Lung microvascular endothelial cell (primary cell): ENCODE results near the gene STXBP4. TPM values are rescaled to one million over a fixed set of nuclear protein-coding genes. Genes with fewer than 3 reads are reported as not detected.
A peak's percentile ranks its signal among the peaks of the same experiment; 100 is the strongest.

Experiments
- DNase-seq, 2 donors: peaks; one replicate each; pipeline versions ENCODE4 v3.0.0 to v3.0.0-alpha.2; 2010; ENCODE audit warnings: low read depth in 2 of 2
- total RNA-seq: library from RNA; depleted of rRNA; stranded (reverse); fragments of >200 nt; gene quantifications from 2 replicates; pipeline ENCODE4 v1.2.1, GENCODE V29; 2014

STXBP4 gene
- total RNA-seq, 1 donor from 2014 or later, result 2.2 TPM

GRCh38 chr17:55167024-55167725 lies 198.6 kb downstream of the STXBP4 start:
- DNase-seq, result no peak

GRCh38 chr17:55168958-55169687 lies 200.6 kb downstream of the STXBP4 start:
- DNase-seq, result peak in 1 of 2 donors; percentile 10

GRCh38 chr17:55171634-55172328 lies 203.2 kb downstream of the STXBP4 start:
- DNase-seq, result no peak

- no peak for DNase-seq
Measured at GRCh38 chr17:55172612-55173011, 204.0 kb downstream of the STXBP4 start.

- no peak for DNase-seq
Measured at GRCh38 chr17:55174133-55174532, 205.6 kb downstream of the STXBP4 start.

DNA sequence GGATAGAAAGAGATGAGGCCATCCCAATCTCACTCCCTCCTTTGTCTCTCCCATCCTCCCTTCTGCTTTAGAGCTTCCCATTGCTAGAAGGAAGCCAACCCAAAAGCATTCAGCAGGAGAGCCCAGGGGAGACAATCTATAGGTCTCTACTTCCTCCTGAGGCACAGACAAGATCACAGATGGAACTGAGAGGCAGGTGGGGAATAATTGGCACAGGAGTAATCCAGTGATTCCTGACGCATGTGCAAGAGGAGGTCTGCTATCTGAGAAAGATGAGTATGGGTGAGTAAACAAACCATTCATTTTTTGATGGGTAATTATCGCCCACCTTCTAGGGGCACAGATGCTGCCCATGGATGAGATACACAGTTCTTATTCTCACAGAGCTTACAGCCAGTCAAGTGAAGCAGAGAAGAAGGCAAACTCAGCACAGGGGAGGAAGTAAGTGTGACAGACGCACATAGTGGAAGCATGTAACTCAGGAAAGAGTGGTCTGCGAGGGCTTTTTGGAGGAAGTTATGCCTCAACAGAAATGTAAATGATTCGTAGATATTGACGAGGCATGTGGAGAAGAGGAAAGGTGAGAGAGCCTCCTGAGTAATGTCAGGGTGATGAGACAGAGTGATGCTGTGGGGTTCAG lies 207.3 kb downstream of the STXBP4 start:
- no peak for DNase-seq

DNA sequence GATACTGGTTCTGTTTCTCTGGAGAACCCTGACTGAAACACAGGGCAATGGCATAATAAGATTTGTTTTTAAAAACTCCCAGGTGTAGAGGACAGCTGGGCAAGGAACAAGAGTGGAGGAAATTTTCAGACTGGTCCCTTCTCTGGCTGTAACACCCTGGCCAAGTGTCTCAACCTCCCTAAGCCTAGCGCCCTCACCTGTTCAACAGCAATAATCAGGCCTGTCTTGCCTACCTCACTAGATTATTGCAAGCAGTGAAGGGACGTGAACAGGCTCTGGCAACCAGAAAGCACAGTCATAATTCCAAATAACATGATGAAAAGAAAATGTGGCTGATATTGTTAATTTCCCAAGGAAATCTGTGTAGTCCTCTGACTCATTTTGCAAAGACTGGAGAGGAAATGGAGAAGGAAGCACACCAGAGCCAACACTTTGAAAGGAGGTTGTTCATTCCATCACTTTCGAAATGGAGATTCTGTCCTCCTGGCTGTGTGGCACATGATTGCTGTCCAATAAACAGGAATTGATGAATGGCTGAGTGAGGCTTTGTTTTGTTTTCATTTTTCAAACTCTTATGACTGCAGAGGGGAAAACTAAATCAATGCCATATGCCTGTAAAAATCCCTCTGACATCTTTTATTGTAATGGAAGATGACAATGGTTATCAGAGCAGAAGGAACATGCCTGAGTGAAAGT lies 208.7 kb downstream of the STXBP4 start:
- peak; percentile 43 to 89 for DNase-seq

- DNase-seq, result no peak
Measured at GRCh38 chr17:55177855-55178217, 209.3 kb downstream of the STXBP4 start.

GRCh38 chr17:55186937-55187770 lies 218.6 kb downstream of the STXBP4 start:
- peak in 1 of 2 donors; percentile 60 for DNase-seq

DNA sequence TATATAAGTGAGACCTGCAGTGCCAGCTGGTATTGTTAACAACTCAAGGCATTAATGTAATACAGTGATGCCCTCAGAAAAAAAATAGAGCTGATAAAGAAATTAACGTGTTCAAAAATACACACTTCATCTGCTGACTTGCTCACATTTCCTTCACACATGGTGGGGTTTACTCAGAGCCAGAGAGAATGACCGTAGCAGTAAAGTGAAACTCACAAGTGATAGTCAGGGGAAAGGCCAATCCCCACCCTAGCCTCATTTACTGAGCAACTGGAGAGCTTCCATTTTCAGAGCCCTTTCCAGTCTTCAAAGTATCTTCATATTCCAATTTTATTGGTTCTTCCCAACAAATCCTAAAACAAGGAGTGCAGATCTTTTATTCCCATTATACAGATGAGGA lies 222.2 kb downstream of the STXBP4 start:
- DNase-seq, result no peak

GRCh38 chr17:55198690-55199370 lies 230.3 kb downstream of the STXBP4 start:
- DNase-seq, result no peak

GRCh38 chr17:55200904-55201303 lies 232.3 kb downstream of the STXBP4 start:
- DNase-seq, result no peak

GRCh38 chr17:55201308-55201932 lies 232.9 kb downstream of the STXBP4 start:
- no peak for DNase-seq

DNA sequence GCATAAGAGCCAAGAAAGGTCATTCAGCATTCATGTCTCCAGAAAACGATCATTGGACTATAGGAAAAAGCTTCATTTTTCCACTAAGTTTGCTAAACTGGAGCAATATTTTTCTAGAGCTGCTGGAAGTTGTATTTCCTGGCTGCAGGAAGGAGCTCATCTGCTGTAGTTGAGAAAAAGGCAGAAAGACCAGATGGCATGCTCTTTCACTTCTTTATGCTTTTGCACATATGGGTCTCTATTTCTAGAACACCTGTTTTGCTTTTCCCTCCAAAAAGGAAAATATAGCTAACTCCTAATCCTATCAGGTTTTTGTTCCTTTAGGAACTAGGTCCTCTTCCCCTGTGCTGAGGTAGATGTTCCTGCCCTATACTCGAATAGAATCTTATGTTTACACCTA lies 234.3 kb downstream of the STXBP4 start:
- no peak for DNase-seq

- DNase-seq, result no peak
Measured at GRCh38 chr17:55208078-55208812, 239.7 kb downstream of the STXBP4 start.

DNA sequence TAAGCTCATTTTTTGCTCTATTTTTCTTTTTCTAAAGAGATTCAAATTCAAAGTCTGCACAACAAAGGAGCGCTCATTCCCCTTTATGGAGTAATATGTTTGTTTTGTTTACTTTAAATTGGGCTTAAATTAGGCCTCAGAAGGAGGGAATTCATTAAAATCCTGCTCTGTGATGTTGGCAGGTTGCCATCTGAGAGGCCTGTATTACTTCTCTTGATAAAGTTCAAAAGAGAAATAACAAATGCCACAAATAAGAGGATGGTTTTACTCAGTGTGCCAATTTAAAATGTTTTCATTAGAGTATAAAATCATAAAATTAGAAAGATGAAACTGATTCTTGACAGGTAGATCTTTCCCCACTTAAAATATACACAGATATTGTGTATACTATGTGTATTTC lies 241.7 kb downstream of the STXBP4 start:
- DNase-seq, result no peak

DNA sequence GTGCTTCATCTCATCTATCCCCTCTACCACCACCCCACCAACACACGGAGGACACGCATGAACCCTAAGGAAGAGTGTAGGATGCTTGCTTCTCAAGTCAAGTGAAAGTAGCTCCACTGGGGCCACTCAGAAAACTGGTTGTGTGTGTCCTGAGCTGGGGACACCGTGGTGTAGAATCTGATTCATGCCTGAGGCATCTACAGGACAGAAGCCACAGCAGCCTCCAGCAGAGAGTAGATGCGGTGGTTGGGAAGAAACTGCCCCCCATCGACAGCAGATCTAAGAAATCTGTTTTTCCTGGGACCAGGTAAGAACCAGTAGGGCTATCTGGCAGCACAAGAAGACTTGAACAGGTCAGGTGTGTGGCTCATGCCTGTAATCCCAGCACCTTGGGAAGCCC lies 244.3 kb downstream of the STXBP4 start:
- no peak for DNase-seq

DNA sequence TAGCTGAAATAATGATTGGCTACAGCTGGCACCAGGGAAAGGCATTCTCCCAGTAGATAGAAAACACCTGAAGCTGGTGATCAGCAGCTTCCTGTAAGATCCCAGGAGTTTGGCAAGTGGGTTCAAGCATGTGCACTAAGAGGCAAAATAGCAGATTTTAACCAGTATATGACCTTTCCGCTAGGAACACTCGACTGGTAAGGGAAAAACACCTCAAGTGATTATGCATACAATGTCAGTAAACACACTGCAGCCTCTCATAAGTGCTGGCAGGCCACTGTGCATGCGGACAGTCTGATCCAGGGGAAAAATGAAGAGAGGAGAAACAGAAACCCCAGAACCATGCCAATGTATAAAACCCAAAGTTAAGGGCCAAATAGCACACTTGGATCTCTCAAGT lies 247.1 kb downstream of the STXBP4 start:
- no peak for DNase-seq

DNA sequence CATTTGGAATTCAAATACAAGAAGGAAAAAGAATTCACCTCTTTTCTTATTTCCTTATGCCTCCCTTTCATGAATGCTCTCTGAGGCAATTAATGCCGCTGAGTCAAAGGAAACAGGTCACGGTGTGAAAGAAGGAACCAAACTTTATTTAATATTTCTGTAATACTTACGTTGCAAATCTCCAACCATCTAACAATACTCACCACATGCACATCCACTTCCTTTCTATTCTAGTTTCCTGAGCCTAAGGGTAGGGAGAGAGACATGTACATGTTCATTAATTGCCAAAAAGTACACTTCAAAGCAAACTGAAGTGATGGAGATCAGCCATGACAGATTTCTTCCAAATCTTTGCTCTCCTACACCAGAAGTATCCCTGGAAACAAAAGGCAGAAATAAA lies 248.3 kb downstream of the STXBP4 start:
- no peak for DNase-seq
